Measurements from ENCODE around the gene HPCAL4.

DNA sequence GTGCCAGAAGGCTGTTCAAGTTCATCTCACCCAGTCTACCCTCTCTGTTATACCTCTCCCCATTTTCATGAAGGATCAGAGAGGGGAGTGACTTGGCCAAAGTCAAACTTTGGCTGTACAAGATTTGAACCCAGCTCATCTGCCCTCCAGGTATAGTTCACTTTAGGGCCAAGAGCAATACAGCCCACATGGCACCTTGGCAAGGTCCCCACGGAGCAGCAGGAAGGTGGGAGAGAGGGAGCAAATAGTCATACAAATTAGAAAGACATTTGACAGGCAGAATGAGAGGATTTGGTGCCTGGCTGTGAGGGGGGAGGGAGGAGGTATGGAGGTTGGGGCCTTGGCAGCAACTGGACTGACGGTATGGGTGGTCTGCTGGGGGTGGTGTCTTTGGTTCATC, 1.0 kb downstream of the HPCAL4 start:
- TF ChIP-seq POLR2A (IDR thresholded peaks at IDR 0.05) = no peak
- TF ChIP-seq, protein P1, sequence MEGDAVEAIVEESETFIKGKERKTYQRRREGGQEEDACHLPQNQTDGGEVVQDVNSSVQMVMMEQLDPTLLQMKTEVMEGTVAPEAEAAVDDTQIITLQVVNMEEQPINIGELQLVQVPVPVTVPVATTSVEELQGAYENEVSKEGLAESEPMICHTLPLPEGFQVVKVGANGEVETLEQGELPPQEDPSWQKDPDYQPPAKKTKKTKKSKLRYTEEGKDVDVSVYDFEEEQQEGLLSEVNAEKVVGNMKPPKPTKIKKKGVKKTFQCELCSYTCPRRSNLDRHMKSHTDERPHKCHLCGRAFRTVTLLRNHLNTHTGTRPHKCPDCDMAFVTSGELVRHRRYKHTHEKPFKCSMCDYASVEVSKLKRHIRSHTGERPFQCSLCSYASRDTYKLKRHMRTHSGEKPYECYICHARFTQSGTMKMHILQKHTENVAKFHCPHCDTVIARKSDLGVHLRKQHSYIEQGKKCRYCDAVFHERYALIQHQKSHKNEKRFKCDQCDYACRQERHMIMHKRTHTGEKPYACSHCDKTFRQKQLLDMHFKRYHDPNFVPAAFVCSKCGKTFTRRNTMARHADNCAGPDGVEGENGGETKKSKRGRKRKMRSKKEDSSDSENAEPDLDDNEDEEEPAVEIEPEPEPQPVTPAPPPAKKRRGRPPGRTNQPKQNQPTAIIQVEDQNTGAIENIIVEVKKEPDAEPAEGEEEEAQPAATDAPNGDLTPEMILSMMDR (IDR thresholded peaks at IDR 0.05) = no peak
- TF ChIP-seq POLR2AphosphoS5 (IDR thresholded peaks at IDR 0.05) = no peak
- no peak for TF ChIP-seq EP300 (IDR thresholded peaks at IDR 0.05)
